Inferior parietal cortex (tissue), 1 donor: Measurements from ENCODE around the gene RPL3.
"Not testable (repeated sequence)": the region's sequence is repeated elsewhere in the genome, so short reads cannot be mapped to it uniquely, and the experiment has no call there.

Experiments used
- DNase-seq: peaks from one replicate; pipeline ENCODE4 v3.0.0-alpha.2; 2016; ENCODE audit errors: extremely low spot score

RPL3 gene

DNA sequence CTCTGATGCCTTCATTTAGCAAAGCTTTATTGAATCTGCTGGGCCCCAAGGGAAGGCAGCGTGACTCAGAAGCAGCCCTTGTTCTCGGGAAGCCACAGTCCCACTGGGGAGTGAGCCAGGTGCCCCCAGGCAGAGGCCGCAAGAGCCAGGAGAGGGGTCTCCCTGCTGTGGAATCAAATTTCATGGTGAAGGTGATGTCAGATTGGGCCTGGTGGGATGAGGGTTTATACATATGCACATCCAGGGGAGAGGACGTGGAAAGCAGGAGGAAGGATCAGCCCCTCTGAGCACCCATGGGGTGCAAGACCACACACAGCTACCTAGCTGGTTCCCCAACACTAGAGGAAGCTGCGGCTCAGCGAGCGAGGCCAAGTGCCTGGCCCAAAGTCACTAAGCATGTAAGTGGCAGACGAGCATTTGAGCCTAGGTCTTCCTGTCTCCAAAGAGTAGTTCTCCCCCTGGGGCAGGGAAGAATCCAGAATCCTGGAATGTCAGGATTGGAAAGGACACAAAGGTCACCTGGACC is 32.3 kb upstream of the RPL3 start:
- no peak for DNase-seq

DNA sequence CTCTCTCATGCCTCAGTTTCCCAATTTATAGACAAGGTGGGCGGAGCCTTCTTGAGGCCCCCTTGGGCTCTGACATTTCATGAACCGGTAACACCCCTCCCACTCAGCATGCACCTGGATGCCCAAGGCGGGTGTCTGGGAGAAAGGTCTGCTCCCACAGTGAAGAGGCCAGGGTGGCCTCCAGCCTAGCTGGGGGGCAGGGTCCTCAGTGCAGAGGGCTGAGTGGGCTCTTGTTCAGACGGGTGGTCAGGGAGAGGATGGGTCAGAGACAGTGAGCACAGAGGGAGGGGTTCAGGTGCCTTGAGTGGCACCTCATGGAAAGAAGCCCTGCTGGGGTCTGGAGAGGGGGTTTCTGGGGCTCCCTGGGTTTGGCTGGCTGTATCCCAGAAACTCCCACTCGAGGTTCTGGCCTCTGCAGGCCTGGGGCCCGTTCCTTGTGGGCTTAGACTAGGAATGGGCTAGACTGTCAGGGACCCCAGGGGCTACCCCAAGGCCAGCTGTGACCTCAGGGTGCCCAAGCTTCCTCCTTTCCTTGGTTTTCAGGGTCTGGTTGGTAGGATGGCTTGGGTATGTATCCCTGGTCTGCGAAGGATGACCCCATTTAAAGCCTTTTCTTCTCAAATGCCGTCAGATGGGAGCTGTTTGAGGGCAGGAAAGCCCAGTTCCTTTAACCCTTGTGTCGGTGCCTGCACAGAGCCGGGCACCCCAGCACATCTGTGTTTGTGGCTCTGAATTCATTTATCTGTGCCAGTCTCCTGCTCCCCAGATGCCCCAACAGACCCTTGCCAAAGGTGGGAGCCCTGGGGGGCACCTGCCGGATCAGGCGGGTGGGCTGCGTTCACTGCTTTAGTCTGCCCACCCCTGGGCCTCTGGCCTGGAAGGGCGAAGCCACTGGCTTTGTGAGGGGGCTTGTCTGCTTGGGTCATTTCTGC is 31.6 kb upstream of the RPL3 start:
- DNase-seq, result no peak

DNA sequence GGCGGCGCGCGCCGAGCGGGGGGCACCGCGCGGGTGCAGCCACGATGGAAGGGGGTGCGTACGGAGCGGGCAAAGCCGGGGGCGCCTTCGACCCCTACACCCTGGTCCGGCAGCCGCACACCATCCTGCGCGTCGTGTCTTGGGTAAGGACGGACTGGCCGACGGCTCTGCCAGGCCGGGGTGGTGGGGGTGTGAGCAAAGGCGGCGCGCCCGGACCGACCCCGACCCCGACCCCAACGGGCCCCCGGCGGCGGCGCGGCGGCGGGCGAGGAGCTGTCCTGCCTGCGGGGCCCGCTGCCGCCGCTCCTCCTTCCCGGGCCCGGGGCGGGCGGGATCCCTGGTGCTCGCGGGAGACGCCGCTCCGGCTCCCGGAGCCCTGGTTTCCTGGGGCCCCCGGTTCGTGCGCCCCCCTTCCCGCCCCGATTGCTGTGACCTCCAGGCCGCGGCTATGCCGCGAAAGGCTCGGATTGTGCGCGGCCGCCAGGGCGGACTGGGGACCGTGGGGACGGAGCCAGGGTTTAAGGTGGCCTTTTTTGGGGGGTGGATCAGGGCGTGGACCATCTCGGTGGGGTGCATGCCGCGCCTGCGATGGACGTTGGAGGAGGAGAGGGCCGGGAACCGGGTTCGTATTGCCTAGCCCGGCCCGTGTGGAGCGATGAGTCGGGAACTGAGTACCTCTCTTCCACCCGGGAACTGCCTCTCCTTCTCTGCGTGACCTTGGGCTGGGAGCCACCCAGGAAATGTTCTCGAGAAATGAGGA is 30.7 kb upstream of the RPL3 start, which contains the start of gene SYNGR1:
Gene SYNGR1, plus strand, starts transcription at position 25 of the 760 bp plus-strand sequence. Its CDS starts 20 bp downstream, at position 45.
- no peak for DNase-seq

DNA sequence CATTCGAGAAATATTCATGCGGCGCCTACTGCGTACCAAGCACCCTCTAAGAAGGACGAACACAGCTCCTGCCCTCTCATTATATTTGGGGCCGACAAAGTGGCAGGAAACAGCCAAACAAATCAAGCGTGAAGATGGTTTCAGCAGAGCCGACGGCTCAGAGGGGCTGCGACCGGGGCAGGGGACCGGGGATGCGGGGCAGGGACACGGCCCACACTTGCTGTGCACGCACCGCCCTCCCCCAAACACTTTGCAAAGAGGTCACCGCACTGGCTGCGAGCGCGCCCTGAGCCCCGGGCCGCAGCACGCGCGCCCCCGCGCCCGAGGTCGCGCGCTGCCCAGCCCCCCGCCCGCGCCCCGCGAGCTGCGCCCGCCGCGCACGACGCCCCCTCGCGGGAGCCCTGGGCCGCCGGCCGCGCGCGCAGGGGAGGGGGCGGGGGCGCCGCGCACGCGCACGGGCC is 30.1 kb upstream of the RPL3 start:
- DNase-seq, result no peak

DNA sequence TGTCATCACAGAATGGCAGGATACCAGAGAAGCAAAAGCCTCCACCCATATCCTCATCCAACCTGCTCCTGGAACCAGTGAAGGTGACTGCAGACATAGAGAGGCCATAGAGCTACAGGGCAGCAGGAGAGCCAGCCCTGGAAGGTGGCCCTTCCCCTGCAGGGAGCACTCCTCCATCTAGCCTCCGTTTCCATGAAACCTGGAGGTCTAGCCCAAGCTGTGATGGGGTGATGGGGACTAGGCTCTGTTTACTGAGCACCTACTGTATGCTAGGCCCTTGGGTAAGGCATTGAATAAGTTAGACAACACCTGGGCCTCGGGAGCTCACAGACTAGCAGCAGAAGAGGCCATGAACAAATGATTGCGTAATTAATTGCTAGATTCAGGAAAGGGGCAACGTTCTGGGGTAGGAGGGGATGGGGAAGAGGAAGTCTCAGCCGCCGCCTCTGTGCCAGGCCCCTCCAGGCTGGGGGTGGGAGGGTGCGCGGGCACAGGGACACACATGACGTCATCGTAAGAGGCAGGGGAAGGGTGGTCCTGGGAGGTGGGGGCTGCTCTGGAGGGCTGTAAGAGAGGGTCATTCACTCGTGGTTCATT is 29.6 kb upstream of the RPL3 start:
- no peak for DNase-seq

DNA sequence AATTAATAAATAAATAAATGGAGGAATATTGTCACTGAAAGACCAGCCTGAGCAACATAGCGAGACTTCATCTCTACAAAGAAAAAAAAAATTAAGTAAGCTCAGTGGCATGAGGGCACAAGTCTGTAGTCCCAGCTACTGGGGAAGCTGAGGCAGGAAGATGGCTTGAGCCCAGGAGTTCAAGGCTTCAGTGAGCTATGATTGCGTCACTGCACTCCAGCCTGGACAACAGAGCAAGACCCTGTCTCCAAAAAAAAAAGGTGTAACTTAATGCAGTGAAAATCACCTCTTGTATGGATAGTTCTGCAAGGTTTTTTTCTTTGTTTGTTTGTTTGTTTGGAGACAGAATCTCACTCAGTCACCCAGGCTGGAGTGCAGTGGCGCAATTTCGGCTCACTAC is 25.8 kb upstream of the RPL3 start:
- DNase-seq, result no peak

DNA sequence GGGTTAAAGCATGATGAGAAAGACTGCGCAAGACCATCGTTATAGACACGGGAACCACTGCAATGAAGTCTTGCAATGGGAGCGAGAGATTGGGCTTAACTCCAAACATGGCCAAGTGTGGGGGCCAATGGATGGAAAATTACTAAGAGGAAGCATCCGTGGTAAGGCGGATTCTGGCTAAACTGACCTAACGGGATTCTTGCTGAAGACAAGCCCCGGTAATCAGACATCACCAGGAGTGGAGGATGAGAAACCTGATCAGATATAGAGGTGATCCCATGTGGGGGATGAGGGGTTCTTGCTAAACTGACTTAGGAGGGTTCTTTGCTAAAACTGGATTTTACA is 24.6 kb upstream of the RPL3 start:
- DNase-seq, result no peak

DNA sequence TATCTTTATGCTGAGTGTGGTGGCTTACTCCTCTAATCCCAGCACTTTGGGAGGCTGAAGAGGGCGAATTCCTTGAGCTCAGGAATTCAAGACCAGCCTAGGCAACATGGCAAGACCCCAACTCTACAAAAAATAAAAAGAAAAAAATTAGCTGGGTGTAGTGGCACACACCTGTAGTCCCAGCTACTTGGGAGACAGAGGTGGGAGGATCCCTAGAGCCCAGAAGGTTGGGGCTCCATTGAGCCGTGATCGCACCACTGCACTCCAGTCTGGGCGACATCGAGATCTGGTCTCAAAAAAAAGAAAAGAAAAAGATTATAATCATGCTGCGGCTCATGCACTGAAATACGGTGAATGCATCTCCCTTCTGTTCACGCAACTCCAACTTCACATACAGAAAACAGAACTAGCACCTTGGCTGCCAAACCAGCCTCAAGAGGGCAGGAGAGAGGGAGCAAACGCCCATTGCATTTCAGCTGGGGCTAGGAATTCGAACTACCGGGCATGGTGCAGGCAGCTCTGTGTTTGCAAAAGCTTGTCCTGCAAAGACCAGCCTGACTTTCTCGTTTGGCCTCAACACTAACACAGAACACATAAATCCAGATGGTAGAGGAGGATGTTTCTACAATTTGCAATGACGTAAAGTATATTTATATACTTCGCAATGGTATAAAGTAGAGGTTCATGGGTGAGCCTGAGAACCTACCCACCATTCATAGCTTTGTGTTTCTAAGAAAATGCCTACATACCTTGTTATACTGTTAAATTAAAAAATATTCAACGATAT is 24.0 kb upstream of the RPL3 start:
- DNase-seq, result peak; percentile 77

DNA sequence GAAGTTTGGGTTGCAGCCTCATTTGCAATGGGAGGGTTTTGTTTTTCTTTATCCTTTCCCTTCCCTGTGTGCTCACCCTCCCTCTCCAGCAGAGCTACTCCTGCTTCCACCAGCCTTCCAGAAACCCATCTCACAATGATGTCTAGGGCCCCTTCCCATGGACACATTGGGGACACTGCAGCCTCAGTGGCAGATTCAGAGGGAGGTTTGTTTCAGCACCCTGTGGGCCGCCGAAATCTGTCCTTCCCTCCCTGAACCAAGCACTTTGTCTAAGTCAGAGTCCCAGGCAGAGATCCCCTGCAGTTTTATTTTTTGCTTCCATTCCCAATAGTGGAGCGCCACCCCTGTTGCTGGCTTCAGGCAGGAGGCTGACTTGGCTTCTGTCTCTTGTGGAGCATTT is 21.8 kb upstream of the RPL3 start:
- no peak for DNase-seq

DNA sequence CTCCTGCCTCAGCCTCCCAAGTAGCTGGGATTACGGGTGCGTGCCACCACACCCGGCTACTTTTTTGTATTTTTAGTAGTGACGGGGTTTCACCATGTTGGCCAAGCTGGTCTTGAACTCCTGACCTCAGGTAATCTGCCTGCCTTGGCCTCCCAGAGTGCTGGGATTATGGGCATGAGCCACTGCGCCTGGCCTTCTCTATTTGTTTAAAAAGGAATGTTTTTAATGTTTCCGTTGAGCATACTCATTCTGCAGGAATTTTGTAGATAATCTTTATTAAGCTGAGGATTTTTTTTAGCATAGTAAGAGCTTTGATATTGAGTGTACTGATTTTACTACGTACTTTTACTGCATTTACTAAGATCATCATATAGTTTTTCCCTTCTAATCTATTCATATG is 20.4 kb upstream of the RPL3 start:
- DNase-seq, result not testable (repeated sequence)

DNA sequence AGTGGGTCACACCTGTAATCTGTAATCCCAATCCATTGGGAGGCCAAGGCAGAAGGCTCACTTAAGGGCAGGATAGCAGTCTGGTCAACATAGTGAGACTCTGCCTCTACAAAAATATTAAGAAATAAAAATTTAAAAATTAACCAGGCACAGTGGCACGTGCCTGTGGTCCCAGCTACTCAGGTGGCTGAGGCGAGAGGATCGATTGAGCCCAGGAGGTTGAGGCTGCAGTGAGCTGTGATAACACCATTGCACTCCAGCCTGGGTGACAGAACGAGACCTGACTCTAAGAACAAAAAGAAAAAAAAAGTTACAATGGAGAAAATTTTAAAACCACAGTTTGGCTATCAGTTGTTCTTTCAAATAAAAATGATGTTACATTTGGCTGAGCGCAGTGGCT is 17.0 kb upstream of the RPL3 start:
- DNase-seq, result no peak

DNA sequence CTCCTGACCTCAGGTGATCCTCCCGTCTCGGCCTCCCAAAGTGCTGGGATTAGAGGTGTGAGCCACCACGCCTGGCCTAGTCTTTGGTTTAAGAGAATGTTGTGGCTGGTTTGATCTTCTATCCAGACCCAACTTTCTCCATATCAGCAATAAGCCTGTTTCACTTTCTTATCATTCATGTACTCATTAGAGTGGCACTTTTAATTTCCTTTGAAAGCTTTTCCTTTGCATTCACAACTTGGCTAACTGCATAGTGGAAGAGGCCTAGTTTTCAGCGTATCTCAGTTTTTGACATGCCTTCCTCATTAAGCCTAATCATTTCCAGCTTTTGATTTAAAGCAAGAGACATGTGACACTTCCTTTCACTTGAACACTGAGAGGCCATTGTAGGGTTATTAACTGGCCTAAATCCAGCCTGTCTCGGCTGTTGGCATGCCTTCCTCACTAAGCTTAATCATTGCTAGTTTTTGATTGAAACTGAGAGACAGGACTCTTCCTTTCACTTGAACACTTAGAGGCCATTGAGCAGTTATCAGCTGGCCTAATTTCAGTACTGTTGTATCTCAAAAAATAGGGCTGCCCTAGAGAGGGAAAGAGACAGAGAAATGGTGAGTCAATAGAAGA is 13.1 kb upstream of the RPL3 start:
- DNase-seq, result peak; percentile 23

DNA sequence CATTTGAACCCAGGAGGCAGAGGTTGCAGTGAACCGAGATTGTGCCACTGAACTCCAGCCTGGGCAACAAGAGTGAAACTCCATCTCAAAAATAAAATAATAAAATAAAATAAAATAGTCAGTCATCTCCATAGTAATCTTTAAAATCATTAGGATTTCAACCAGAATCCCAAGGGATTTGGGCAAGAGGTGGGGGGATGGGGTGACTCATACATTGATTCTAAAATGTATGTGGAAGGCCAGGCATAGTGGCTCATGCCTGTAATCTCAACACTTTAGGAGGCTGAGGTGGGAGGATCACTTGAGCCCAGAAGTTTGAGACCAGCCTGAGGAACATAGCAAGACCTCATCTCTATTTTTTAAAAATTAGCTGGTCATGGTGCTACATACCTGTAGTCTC is 11.1 kb upstream of the RPL3 start:
- DNase-seq, result not testable (repeated sequence)

DNA sequence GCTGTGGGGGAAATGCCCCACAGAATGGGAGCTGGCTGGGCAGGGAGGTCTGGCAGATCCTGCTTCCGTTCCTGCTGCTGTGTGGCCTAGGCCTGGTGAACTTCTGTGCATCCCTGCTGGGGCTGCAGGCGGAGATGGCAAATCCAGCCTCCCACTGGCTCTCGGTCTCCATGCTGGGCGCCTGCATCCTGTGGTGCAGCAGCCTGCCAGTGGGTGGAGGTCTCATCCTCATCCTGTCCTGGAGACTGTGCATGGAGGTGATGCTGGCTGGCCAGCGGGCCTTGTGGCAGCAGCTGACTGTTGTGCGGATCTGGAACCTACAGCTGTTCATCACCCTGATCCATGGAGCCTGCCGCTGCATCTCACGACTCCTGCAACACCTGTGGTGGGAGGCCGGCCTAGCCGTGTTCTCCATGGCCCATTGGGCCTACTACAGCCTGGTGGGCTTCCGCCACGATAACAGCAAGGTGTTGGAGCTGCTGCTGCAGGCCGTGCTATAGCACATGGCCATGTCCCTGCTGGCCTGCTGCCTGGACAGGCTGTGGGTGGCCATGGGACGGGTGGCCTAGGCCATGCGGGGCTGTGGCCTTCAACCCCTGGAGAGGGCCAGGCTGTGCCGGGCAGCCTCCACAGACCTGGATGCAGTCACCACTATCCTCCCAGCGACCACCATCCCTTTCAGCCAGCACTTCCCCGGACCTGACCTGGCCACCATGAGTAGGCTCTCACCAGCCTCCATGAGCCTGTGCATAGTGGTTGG is 8.8 kb upstream of the RPL3 start:
- DNase-seq, result no peak

DNA sequence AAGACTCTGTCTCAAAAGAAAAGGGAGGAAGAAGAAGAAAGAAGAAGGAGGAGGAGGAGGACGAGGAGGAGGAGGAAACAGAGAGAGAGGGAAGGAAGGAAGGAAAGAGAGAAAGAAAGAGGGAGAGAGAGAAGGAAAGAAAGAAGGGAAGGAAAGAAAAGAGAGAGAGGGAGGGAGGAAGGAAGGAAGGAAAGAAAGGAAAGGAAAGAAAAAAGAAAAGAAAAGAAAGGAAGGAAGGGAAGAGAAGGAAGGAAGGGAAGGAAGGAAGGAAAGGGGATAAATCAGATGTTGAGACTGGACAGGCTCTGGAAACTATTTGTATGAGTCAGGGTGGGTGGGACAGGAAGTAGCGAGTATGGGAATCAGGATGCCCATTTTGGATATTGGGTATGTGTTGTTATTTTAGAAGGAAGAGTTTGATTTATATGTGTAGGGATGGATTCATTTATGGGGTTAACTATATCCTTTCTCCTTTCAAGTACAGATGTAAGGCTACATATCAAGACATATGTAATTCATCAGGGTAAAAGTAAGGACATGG is 6.0 kb upstream of the RPL3 start:
- DNase-seq, result no peak

DNA sequence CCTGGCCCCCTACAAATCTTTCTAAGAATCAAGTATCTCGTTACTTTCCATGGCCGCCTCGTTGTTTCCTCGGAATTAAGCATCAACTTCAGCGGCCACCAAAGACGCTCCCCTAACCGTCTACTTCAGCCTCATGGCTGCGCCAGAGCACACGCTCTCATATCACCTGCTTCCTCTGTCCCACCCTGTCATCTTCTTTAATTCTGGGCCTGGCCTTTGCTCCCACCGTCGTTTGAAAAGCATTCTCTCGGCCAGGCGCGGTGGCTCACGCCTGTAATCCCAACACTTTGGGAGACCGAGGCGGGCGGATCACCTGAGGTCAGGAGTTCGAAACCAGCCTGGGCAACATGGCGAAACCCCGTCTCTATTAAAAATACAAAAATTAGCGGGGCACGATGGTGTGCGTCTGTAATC is 1.2 kb upstream of the RPL3 start:
- not testable (repeated sequence) for DNase-seq

DNA sequence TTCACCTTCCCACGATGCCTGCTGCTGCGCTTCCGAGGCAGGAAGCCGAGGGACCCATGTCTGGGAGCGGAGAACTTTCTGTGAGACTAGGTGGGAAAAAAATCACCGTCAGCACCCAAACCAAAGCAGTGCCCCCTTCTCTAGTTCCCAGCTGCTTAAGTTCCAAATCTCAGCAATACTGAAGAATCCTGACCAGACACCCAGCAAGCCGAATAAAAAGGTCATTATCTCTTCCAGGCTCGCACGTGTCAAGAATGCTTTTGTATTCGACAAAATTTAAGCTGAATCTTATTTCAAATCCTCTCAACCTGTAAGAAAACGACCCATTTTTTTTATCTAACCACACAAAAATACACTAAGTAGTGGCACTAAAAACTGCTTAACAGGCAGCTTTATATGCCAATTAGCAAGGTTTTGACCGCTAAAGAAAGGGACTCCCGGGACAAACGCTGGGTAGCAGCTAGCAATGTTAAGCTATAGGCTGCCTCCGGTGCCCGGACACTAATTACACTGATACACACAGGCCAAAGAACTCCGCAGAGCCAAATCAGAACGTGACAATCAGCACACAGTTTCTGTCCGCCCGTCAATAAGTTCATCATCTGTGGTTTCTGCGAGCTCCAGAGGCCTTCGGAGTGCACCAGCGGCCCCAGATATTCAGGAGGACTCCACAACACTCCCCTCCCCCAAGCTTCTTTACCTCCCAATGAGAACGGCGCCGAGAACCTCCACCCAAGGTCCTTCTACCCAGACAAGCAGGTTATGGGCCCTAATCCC is 728 bp downstream of the RPL3 start:
- peak; percentile 63 for DNase-seq

DNA sequence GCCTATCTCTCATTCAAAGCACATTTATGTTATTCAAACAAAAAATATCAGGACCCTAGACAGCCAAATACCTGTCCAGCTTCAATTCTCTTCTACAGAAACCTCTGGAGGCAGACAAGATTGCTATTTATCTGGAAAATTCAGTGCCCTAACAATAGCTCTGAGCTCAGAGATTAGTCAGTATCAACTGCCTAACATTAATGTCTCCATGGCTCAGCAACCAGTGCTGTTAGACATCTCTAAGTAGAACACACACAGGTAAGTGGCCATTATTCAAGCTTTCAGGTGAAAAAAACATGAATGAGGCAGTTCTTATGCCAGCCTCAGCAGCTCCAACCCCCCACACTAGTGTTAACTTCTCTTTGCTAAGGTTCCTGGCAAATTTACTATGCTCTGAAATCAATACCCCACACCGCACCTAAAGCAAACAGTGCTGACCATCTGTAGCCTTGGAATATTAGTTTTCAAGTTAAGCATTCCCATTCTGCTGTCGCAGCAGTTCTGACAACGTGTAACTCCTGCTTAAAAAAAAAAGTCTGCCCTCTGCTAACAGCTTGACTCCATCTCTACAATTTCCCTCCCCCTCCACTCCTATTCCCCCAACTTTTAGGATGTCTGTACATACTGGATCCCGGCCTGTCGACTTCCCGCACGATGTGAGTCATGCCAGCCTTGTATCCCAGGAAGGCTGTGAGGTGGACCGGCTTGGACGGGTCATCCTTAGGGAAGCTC is 1.5 kb downstream of the RPL3 start:
- DNase-seq, result no peak
